Neural crest cell (in vitro differentiated cells): ENCODE measurements around the gene HOXB2. TPM values are rescaled to one million over a fixed set of nuclear protein-coding genes. Genes with fewer than 3 reads are reported as not detected.

Source experiments
- DNase-seq: peaks from one replicate; pipeline ENCODE4 v3.0.0; 2021; ENCODE audit warnings: low read depth, mixed read lengths, low spot score
- H3K27ac Mint-ChIP-seq: one replicate; pipeline ENCODE4 v1.8.0; 2021; ENCODE audit warnings: mild to moderate bottlenecking, mixed read lengths; ENCODE audit not compliant: unreplicated experiment
- H3K27me3 Mint-ChIP-seq: 2 replicates; pipeline ENCODE4 v1.8.0; 2021; ENCODE audit warnings: low read depth, mild to moderate bottlenecking, mixed read lengths
- H3K36me3 Mint-ChIP-seq: 2 replicates; pipeline ENCODE4 v1.8.0; 2021; ENCODE audit warnings: low read depth, mild to moderate bottlenecking, mixed read lengths
- H3K4me1 Mint-ChIP-seq: 2 replicates; pipeline ENCODE4 v1.8.0; 2021; ENCODE audit warnings: mixed read lengths
- H3K4me3 Mint-ChIP-seq: one replicate; pipeline ENCODE4 v1.8.0; 2021; ENCODE audit warnings: mild to moderate bottlenecking, mixed read lengths
- H3K9me3 Mint-ChIP-seq: 2 replicates; pipeline ENCODE4 v1.8.0; 2021; ENCODE audit warnings: mixed read lengths
- CTCF ChIP-seq: fragments of 200-600 bp; sonication (generic); conservative IDR thresholded peaks from 2 replicates; pipeline ENCODE4 v1.5.0; 2021; ENCODE audit warnings: antibody characterized with exemption, mild to moderate bottlenecking
- total RNA-seq: library from RNA; stranded (reverse); gene quantifications from 2 replicates; pipeline ENCODE4 v1.2.1, GENCODE V29; 2021

The HOXB2 gene
- total RNA-seq, 1 donor from 2014 or later: 60.0 TPM

- TF ChIP-seq CTCF: no peak
- no peaks in the 10 kb centered on the region for H3K36me3 Mint-ChIP-seq
- H3K27me3 Mint-ChIP-seq: peaks cover 92% of the 10 kb centered on the region
- DNase-seq: no peak
- H3K27ac Mint-ChIP-seq: no peak overlapping the region
- peaks cover 23% of the 10 kb centered on the region for H3K4me1 Mint-ChIP-seq
- no peak overlapping the region for H3K4me3 Mint-ChIP-seq
- H3K9me3 Mint-ChIP-seq: no peaks in the 10 kb centered on the region
Observed at GRCh38 chr17:48522031-48522653, 22.8 kb downstream of the HOXB2 start.

- no peak for TF ChIP-seq CTCF
Observed at GRCh38 chr17:48520631-48521079, 24.3 kb downstream of the HOXB2 start.

GRCh38 chr17:48519427-48519826 is 25.5 kb downstream of the HOXB2 start:
- no peak for TF ChIP-seq CTCF
- no peak for DNase-seq
- Mint-ChIP-seq H3K27me3 (peaks cover 92% of the 10 kb centered on the region), H3K27ac (no peak overlapping the region), H3K36me3 (no peaks in the 10 kb centered on the region), H3K4me1 (peaks cover 8% of the 10 kb centered on the region), H3K4me3 (no peak overlapping the region), H3K9me3 (no peaks in the 10 kb centered on the region)

More at GRCh38 chr17:48520631-48521079, 24.3 kb downstream of the HOXB2 start:
- H3K4me1 Mint-ChIP-seq: peaks cover 13% of the 10 kb centered on the region
- DNase-seq: no peak
- H3K9me3 Mint-ChIP-seq: no peaks in the 10 kb centered on the region
- H3K4me3 Mint-ChIP-seq: no peak overlapping the region
- no peaks in the 10 kb centered on the region for H3K36me3 Mint-ChIP-seq
- H3K27ac Mint-ChIP-seq: no peak overlapping the region
- peaks cover 92% of the 10 kb centered on the region for H3K27me3 Mint-ChIP-seq

- Mint-ChIP-seq H3K9me3 (no peaks in the 10 kb centered on the region), H3K27me3 (peaks cover 92% of the 10 kb centered on the region), H3K27ac (no peak overlapping the region), H3K36me3 (no peaks in the 10 kb centered on the region), H3K4me3 (no peak overlapping the region), H3K4me1 (peaks cover 8% of the 10 kb centered on the region)
- no peak for DNase-seq
- no peak for TF ChIP-seq CTCF
Observed at GRCh38 chr17:48517478-48517877, 27.4 kb downstream of the HOXB2 start.

GRCh38 chr17:48515925-48516900 is 28.7 kb downstream of the HOXB2 start:
- no peaks in the 10 kb centered on the region for H3K9me3 Mint-ChIP-seq
- no peaks in the 10 kb centered on the region for H3K36me3 Mint-ChIP-seq
- peaks cover 93% of the 10 kb centered on the region for H3K27me3 Mint-ChIP-seq
- H3K4me1 Mint-ChIP-seq: no peaks in the 10 kb centered on the region
- no peak overlapping the region for H3K27ac Mint-ChIP-seq
- H3K4me3 Mint-ChIP-seq: no peak overlapping the region
- no peak for TF ChIP-seq CTCF
- no peak for DNase-seq
